IMR-90 (cell line): Measurements from ENCODE around the gene SYNM.

Experiments used
- CHD1 ChIP-seq: IDR thresholded peaks from 2 replicates; pipeline ENCODE4 v1.6.1; 2012; ENCODE audit warnings: low read depth, low read length, improper control_type of control experiment
- CTCF ChIP-seq: conservative IDR thresholded peaks from 2 replicates; pipeline ENCODE4 v1.5.1; 2012; ENCODE audit warnings: mild to moderate bottlenecking, low read depth, low read length, improper control_type of control experiment
- MAFK ChIP-seq: IDR thresholded peaks from 2 replicates; pipeline ENCODE4 v1.6.1; 2012; ENCODE audit warnings: low read depth, low read length, improper control_type of control experiment
- RAD21 ChIP-seq: IDR thresholded peaks from 2 replicates; pipeline ENCODE4 v1.6.1; 2012; ENCODE audit warnings: low read length, improper control_type of control experiment

GRCh38 chr15:99170476-99171065 lies 65.7 kb downstream of the SYNM start:
- TF ChIP-seq CTCF (no peak), RAD21 (no peak), CHD1 (no peak), MAFK (no peak)
